SHP77 treated with DMSO at 0.1 percent for 48 hours (cell line): ENCODE measurements around the gene ASAP2.

Experiments
- DNase-seq: peaks from one replicate; lab custom pipeline; 2025; lab: John Stamatoyannopoulos, UW

ASAP2 gene

DNA sequence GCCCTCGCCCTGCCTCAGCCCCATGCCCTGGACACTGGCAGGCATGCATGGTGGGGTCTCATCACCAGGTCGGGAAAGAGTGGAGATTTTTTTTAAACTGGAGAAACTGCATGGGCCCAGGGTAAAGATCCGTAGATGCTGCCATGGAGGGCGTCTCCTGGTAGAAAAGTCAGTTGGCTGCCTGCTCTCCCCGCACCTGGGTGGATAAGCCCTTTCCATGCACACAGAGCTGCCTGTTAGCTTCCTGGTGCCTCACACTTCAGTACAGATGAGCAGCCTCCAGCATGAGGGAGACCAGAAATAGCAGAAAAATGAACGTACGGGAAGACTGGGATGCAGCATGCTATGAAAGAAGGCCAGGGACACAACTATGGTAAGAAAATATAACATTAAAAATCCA lies 92.0 kb downstream of the ASAP2 start:
- DNase-seq, result no peak

DNA sequence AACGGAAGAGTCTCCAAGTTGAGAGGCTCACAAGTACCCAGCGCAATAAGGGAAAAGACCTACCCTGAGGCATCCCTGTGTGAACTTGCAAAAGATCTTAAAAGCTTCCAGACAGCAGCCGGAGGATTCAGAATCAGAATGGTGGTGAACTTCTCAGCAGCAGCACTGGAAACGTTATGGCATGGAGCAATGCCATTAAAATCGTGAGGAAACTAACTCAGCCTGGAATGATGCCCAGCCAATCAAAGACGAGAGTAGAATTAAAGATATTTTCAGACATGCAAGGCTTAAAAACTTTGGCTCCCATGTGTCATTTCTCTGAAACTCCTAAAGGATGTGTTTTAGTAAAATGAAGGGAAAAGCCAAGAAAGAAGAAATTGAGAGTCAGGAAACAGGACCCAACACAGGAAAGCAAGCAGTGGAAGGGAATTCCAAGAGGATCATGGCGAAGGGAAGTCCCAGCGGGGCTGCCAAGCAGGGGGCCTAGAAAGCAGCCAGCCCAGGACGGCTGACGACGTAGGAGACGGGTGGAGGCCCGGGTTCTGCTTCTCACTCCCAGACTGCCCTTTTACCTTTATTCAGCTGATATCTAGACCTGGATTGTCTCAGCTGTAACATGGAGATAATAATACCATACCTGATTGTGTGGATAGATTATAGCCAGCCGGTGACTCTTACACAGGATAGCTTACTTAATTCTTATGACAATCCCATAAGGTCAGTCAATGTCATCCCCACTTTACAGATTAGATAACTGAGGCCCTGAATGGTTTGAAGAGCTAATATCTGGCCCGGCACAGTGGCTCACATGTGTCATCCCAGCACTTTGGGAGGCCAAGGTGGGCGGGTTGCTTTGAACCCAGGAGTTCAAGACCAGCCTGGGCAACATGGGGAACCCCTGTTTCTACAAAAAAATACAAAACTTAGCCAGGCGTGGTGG lies 92.8 kb downstream of the ASAP2 start:
- no peak for DNase-seq

DNA sequence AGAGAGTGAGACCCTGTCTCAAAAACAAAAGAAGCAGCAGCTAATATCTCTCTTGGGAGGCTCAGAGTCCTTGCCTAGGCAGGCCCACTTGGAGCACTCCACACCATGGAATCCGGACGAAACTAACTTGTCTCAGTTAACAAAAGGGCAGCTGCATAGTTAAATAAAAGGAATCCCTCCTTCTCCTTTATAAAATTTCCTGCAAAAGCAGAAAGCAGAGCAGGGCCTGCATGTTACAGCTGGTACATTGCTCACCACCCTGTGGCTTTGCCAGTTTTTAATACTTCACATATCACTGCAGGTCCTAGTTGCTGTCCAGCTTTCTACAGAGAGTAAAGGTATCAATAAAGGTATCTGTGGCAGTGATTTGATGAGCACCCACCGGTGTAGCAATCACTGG lies 93.6 kb downstream of the ASAP2 start:
- DNase-seq, result no peak

DNA sequence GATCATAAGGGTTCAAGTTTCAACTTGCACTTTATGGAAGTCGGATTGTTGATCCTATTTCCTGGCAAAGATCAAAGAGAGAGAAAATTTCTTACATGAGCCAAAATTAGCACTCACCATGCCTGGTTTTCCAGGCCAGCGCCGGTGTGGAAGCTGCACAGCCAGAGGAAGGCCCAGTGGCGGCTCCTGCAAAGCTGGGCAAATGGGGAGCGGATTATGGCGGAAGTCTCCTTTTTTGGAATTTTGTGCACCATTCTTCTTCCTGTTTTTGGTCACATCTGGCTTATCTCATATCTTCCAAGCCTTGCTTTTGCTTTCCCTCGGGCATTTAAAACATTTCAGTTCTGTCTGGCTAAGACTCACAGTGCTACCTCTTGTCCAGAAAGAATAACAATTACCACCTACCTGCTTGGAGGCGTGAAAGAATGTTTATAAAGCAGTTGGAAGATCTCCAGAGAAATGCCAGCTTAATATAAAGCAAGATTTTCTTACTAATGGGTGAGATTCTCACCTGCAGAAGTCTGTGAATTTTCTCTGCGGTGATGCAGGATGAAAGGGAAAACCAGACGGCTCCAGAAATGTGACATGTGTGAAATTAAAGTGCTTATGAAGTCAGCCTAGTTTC lies 94.3 kb downstream of the ASAP2 start:
- DNase-seq, result no peak

DNA sequence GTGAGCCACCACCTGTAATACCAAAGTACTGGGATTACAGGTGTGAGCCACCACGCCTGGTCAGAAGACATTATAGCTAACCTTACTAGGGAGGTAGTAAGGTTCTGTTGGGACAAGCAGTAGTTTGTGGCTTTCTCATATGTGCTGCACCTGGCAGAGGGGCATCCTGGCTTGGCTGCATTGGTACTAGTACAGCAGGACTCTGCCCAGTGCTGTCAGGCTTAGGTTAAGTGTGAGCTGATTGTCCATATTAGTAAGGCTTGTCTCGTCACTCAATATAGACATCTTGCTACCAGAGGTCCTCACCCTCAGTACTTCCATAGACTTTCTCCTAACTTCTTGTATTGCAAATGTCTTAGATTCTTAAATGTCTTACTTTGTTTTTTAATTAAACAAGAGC lies 96.1 kb downstream of the ASAP2 start:
- no peak for DNase-seq

DNA sequence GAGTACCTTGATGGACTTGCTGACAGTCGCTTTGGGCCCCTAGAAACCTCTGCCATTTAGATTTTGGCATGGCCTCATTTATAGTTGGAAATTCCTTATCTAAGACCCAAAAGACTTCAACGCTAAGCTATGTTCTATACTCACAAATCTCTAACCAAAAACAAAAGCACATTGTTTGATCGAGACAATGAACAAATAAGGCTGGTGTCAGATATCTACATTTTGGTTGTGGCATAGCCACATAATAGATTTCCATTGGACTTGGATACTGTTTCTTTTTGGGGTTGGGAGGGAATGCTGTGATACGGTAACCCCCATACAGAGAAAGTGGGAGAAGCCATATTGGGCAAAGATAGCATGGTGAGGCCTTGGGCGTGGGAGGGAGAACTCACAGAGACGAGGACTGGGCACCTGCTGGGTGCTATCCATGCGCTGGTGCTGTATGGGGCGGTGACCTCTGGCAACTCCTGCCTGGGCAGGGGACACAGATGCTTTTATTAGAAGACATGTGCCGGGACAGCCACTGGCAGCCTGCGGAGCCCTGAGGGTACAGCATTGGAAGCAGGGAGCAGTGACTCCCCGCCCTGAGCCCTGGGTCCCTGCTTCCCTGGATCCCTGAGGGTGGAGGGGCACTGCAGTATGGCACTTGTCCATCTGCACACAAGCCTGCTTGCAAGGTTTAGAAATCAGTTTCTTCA lies 97.1 kb downstream of the ASAP2 start:
- DNase-seq, result no peak

DNA sequence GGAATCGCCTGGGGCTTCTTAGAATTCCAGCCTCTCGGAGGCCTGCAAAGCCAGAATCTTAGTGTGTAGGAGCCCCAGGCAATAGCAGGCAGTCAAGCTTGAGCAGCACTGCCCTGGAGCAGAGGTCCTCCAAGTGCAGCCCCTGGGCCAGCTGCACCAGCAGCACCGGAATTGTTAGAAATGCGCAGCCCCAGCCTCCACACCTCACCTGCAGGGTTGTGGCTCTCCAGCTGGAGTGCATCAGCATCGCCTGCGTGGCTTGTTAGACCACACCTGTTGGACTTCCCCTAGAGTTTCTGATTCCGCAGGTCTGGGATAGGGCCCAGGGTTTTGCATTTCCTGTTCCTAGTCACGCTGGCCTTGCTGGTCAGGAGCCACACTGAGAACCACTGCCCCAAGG lies 100.3 kb downstream of the ASAP2 start:
- DNase-seq, result no peak

DNA sequence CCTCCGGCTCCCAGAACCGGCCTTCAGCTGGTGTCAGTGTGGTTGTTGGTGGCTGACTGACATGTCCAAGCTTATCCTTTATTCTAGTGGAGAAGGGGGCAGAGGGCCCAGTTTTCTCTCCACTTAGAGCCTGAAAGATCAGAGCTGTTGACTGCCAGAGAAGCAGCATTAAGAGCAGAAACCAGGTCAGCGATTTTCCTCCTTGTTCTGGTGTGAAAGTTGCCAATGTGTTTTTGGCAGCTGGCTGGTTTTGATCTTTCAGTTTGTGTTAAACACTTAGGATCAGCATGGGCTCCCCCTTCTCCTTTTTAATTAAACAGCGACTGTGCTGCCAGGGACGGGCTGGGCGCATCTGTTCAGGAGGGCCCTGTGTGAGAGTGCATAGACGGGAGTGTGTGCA lies 100.9 kb downstream of the ASAP2 start:
- DNase-seq, result no peak

DNA sequence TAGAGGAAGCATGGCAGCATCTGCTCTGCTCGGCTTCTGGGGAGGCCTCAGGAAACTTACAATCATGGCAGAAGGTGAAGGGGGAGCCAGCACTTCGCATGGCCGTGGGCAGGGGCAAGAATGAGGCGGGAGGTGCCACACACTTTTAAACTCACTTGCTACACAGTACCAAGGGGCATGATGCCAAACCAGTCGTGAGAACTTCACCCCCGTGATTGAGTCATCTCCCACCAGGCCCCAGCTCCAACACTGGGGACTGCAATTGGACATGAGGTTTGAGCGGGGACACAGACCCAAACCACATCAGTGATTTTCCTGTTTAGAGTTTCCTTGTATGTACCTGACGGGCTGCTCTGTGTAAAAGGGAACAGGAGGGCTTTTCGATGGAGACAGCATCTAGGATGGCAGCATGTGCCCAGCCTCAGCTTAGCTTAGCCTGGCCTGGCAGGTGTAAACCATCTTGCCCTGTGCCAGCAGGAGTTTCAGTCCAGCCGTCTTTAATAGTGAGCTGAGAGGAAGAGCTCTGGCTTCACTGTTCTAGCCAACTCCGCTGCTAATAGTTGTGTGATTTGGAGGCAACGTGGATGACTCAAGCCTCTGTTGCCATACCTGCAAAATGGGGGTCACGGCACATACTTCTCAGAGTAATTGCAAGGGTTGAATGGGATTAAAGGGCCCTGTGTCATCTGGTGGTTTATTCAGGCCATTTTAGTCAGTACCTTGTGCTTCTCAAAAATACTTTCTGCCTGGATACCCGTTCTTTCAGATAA lies 101.8 kb downstream of the ASAP2 start:
- DNase-seq, result no peak

DNA sequence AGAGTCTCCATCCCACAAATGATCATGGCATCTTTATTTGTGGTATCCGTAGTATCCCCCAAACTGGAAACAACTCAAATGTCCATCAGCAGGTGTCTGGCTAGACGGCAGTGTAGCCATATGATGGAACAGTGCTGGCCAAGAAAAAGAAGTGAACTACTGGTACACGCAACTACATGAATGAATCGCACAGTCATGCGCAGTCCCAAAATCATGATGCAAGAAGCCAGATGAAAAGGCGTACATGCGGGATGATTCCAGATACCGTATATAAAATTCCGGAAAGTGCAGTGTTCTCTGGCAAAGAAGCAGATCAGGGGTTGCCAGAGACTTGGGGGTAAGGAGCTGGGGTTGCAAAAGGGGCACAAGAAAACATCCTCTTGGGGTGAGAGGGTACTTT lies 102.5 kb downstream of the ASAP2 start:
- no peak for DNase-seq

DNA sequence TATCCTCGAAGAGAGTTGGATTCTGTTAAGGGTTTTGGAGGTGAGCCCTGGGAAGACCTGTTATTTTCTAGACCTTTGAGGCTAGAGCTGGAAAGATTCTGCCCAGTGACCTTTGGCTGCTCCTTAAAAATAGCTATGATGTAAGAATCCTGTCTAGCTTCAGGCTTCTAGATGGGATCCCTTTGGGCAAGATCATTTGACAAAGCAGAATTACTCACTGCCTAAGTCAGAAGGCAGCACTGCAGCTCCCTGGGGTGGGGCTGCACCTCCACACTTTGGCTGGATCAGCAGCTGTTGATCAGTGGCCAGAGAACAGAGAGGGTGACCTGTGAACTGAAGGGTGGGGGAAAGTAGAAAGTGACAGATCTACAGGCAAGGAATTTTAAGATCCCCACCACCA lies 103.8 kb downstream of the ASAP2 start:
- no peak for DNase-seq

DNA sequence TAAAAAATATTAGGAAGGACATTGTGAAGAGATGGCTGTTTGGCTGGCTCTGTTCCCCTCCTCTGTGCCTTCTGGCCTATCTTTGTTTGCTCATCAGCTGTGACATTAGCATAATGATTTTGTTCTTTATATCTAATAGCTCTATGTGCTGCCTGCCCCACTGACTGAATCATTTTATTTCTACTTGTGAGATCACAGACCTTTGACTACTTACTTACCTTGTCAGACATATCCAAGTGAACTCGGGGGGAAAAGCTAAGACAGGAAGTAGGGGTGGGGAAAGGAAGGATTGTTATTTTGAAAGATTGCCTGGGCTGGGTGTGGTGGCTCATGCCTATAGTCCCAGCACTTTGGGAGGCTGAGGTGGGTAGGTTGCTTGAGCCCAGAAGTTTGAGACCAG lies 104.2 kb downstream of the ASAP2 start:
- DNase-seq, result no peak

DNA sequence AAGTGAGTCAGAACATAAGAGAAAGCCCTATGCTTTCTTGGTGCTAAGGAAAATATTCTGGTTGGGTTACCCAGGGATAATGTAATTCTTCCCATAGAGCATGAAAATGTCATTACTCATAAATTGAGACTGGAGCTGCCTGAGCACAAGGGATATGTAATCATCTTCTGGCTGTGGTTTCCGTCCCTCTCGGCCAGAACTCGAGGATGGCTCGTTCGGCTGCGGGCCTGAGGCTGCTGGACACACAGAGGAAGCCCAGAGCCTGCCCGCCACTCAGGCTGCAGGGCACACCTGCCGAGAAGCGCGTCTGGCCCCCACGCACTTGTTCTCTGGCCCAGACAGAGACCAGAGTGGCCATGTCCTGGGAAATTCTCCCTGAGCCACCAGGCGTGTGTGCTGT lies 104.9 kb downstream of the ASAP2 start:
- no peak for DNase-seq

DNA sequence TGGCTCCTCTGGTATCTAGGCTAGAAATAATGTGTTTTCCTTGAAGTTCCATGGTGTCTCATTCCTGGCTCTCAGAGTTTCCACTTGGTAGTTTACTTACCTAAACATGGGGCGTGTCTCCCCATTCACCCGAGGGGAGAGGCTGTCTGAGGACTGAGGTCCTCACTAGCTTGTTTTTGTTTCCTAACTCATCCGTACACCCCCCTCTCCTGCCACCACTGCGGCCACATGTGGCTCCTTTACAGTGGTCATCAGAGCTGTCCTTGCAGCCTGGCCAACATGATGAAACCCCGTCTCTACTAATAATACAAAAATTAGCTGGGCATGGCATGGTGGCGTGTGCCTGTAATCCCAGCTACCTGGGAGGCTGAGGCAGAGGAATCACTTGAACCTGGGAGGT lies 106.0 kb downstream of the ASAP2 start:
- DNase-seq, result no peak

DNA sequence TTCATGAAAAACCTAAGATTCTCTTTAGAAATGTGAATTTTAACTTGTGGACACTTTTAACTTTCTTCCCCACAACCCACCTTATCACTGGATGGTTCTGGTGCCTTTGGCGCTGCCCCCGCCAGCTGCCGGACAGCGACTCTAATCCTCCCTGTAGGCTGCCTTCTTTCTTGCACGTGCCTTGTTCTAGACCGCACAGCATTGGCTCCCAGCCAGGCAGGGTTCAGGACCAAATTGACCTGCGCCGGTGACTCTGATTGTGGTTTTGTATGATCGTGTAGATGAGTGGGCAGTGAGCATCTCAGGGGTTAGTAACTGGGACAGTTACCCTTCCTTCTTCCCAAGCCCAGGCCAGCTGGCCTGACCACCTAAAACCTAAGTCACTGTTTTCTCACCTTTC lies 106.8 kb downstream of the ASAP2 start:
- no peak for DNase-seq

DNA sequence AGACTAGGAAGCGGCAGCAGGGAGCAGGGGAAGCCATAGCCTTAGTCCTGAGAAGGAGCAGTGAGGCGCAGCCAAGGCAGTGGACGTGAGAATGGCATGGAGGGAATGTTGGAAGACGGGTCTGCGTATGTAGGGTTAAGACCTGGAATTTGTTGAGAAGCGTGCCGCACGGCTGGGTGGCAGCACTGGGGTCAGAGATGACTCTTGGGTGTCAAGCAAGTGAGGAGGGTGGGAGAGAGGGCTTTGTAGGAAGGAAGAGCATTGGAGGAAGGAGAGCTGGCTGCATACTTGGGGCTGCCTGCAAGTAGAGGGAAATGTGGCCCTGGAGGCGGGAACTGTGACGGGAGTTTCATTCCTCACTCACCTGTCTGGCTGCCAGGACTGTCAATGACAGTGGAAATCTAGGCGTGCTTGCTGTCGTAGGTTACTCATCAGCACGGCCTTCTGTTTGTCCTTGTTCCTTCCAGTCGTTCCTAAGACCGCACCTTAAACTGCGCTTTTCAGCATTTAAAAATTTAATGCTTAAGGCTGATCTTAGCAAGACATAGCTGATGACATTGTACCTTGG lies 108.8 kb downstream of the ASAP2 start:
- no peak for DNase-seq

DNA sequence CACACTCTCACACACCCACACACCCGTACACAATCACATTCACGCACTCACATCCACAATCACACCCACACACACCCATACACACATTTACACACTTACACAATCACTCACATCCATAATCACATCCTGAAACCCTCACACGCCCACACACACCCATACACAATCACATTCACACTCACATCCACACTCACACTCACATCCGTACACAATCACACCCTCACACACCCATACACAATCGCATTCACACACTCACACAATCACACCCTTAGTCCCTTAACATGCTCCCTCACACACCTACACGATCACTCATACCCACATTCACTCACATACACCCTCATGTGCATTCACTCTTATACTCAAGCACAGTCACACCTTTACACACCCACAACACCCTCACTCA lies 110.9 kb downstream of the ASAP2 start:
- DNase-seq, result no peak

DNA sequence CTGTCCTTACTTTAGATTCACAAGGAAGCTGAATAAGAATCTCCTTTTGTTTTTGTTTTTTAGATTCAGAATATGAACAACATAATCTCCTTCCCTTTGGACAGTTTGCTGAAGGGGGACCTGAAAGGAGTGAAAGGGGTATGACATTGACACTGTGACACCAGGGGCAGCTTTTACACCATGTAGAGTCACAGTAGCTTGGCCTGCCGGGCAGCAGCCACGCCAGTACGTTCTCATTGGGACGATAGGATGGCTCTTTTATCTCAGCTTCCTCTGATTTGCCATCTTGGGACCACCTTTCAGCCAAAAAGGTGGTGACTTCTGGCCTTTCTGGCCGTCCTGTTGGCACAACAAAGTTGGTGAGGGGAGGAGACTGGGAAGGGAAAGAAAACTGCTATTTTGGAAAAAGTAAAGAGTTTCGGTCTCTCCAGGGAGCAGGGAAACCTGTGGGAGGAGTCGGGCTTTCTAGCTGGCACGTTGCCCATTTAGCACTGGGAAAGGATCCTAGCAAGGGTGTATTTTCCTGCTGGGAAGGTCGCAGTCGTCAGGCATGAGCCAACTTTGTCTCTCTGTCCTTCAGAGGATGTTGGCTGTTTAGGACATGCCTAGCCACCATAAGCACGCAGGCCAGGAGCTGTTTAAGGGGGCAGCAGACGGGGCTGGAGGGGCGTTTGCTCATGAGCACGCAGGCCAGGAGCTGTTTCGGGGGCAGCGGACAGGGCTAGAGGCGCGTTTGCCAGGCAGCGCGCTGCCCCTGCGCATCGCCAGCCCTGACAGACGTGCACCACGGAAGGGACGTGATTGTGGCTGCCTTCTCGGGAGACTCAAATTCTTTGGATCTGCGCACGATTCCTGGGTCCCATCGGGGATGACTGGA lies 112.1 kb downstream of the ASAP2 start:
- DNase-seq, result no peak

DNA sequence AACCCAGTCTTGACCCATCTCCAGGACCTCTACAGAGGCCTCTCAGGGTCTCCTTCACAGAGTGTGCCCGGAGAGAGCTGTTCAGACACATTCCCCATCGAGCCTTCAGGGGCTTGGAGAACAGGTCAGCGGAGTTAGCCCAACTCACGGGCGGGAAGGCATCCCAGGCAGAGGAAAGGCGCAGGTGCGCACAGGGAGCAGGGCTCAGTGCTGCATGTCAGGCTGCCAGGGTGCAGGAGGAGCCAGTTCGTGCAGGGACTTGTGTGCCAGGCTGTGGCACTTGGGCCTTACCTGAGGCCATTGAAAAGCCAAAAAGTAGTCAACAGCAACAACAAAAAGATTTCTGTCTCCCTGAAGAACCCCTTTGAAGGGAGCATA lies 112.7 kb downstream of the ASAP2 start:
- no peak for DNase-seq

DNA sequence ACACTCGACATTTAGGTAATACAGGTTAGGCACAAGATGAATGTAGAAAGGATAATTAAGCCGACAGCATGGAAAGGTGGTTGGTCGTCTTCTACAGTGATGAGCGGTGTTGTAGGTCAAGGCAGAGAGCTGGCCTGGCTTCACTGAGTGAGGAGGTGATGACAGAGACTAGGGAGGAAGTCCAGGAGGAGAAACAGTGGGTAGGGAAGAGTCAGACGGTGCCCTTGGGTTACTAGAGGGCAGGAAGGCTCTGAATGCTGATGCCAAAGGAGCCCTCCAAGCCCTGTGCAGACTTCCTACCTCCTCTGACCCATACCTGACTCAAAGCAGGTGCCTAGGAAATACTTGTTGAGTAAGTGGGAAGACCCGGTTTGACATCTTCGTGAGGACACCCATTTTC lies 116.0 kb downstream of the ASAP2 start:
- DNase-seq, result no peak

DNA sequence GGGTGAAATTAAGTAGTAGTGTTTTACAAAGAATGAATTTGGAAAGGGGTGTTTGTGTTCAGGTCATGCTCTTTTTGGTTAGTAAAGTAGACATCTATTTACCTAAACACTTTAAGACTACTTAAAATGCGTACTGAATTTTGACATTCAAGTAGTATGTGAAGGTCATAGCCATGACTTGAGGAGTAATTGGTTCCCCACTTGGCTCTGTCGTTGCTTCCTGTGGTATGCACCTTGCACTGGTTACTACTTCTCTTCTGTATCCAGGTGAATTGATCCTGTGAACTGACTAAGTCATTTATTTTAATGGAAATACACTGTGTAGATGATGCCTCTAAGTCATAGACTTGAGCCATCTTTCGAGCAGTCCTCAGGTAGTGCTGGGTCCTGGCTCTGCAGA lies 118.8 kb downstream of the ASAP2 start:
- no peak for DNase-seq
